IMR-90 (cell line): ENCODE data around the gene SRSF3. TPM values are rescaled to one million over a fixed set of nuclear protein-coding genes. Genes with fewer than 3 reads are reported as not detected.

ENCODE experiments used
- ATAC-seq: fragments of 200-7000 bp; cut with Tn5 transposase; 2 replicates; pipeline ENCODE4 v1.9.1; 2020; ENCODE audit warnings: low read depth, mild to moderate bottlenecking, moderate library complexity
- BruUV-seq: library from RNA; stranded (reverse); fragments of 400-500 nt; replicated peaks from 2 replicates; lab custom pipeline; 2021; lab: Mats Ljungman, UMichigan
- CTCF ChIA-PET: fragments of 300-600 bp; formaldehyde crosslinking; extraction: SDS; loops from one replicate; lab custom pipeline; 2021; ENCODE audit warnings: antibody characterized with exemption; lab: Yijun Ruan, JAX
- POLR2A ChIA-PET: fragments of 300-600 bp; sonication (Branson Sonifier 250); formaldehyde crosslinking; loops from one replicate; lab custom pipeline; 2022; ENCODE audit warnings: antibody characterized with exemption; ENCODE audit not compliant: unreplicated experiment; lab: Charles Lee
- DNase-seq: peaks from one replicate; pipeline ENCODE4 v3.0.0; 2013
- H2AFZ ChIP-seq: replicated peaks from 2 replicates; pipeline ENCODE3; 2013; ENCODE audit warnings: low read length, mild to moderate bottlenecking; ENCODE audit not compliant: poor library complexity
- H2AK5ac ChIP-seq: 2 replicates; pipeline ENCODE4 v1.6.1; 2013; ENCODE audit warnings: low read depth, low read length, inconsistent platforms
- H2AK9ac ChIP-seq: replicated peaks from 2 replicates; pipeline ENCODE3; 2013; ENCODE audit warnings: mild to moderate bottlenecking, low read depth, low read length, moderate library complexity; ENCODE audit not compliant: poor library complexity
- H2BK120ac ChIP-seq: 2 replicates; pipeline ENCODE4 v1.6.1; 2013; ENCODE audit warnings: low read depth, low read length, inconsistent platforms
- H2BK15ac ChIP-seq: 3 replicates; pipeline ENCODE4 v1.6.1; 2013; ENCODE audit warnings: low read depth, low read length, inconsistent platforms
- H2BK20ac ChIP-seq: 2 replicates; pipeline ENCODE4 v1.6.1; 2013; ENCODE audit warnings: low read depth, mild to moderate bottlenecking, inconsistent platforms, low read length, moderate library complexity
- H2BK5ac ChIP-seq: 2 replicates; pipeline ENCODE4 v1.6.1; 2013; ENCODE audit warnings: mild to moderate bottlenecking, low read depth, low read length, inconsistent platforms; ENCODE audit not compliant: poor library complexity, severe bottlenecking
- H3K14ac ChIP-seq: replicated peaks from 2 replicates; pipeline ENCODE4 v1.6.1; 2013; ENCODE audit warnings: low read depth, low read length, inconsistent platforms
- H3K18ac ChIP-seq: 2 replicates; pipeline ENCODE4 v1.6.1; 2013; ENCODE audit warnings: low read depth, low read length, control low read depth
- H3K23ac ChIP-seq: 2 replicates; pipeline ENCODE4 v1.6.1; 2013; ENCODE audit warnings: low read depth, low read length, inconsistent platforms
- H3K27ac ChIP-seq: 2 replicates; pipeline ENCODE4 v1.5.1; 2013; ENCODE audit warnings: mild to moderate bottlenecking, control low read depth, low read length; ENCODE audit not compliant: insufficient read depth
- H3K27me3 ChIP-seq: 2 replicates; pipeline ENCODE4 v1.6.1; 2013; ENCODE audit warnings: low read length; ENCODE audit not compliant: control insufficient read depth, insufficient read depth
- H3K36me3 ChIP-seq: 2 replicates; pipeline ENCODE4 v1.6.1; 2013; ENCODE audit warnings: low read length, mixed read lengths; ENCODE audit not compliant: control insufficient read depth, insufficient read depth
- H3K4ac ChIP-seq: 2 replicates; pipeline ENCODE4 v1.6.1; 2013; ENCODE audit warnings: low read depth, low read length, inconsistent platforms
- H3K4me1 ChIP-seq: 2 replicates; pipeline ENCODE4 v1.6.1; 2013; ENCODE audit warnings: low read length, mixed read lengths; ENCODE audit not compliant: control insufficient read depth, insufficient read depth
- H3K4me2 ChIP-seq: 2 replicates; pipeline ENCODE4 v1.6.1; 2013; ENCODE audit warnings: low read depth, mild to moderate bottlenecking, control low read depth, low read length, moderate library complexity
- H3K4me3 ChIP-seq: 2 replicates; pipeline ENCODE4 v1.5.1; 2013; ENCODE audit warnings: low read depth, mild to moderate bottlenecking, control low read depth, low read length, moderate library complexity; ENCODE audit not compliant: insufficient read depth
- H3K56ac ChIP-seq: 2 replicates; pipeline ENCODE4 v1.6.1; 2013; ENCODE audit warnings: low read length, inconsistent platforms; ENCODE audit not compliant: insufficient read depth; ENCODE audit errors: extremely low read depth
- H3K79me1 ChIP-seq, 2 experiments: 2 replicates each; pipeline ENCODE4 v1.6.1; 2013; ENCODE audit warnings: low read length in 2 of 2, inconsistent platforms in 1 of 2, low read depth in 1 of 2
- H3K9ac ChIP-seq: 2 replicates; pipeline ENCODE4 v1.6.1; 2013; ENCODE audit warnings: low read depth, low read length, control low read depth
- H3K9me1 ChIP-seq: 2 replicates; pipeline ENCODE4 v1.6.1; 2013; ENCODE audit warnings: low read length, inconsistent platforms; ENCODE audit not compliant: insufficient read depth
- H3K9me3 ChIP-seq: 2 replicates; pipeline ENCODE4 v1.6.1; 2013; ENCODE audit warnings: low read length; ENCODE audit not compliant: control insufficient read depth, insufficient read depth
- H4K20me1 ChIP-seq: 2 replicates; pipeline ENCODE4 v1.6.1; 2013; ENCODE audit warnings: low read length, inconsistent platforms; ENCODE audit not compliant: insufficient read depth
- H4K5ac ChIP-seq: 2 replicates; pipeline ENCODE4 v1.6.1; 2013; ENCODE audit warnings: mild to moderate bottlenecking, low read depth, low read length, control low read depth
- H4K8ac ChIP-seq, 2 experiments: 2 replicates each; pipeline ENCODE4 v1.6.1; 2013; ENCODE audit warnings: low read depth in 2 of 2, low read length in 2 of 2, control low read depth in 1 of 2, inconsistent platforms in 1 of 2
- H4K91ac ChIP-seq: 2 replicates; pipeline ENCODE4 v1.6.1; 2013; ENCODE audit warnings: low read depth, low read length, inconsistent platforms; ENCODE audit not compliant: insufficient read depth
- CHD1 ChIP-seq: IDR thresholded peaks from 2 replicates; pipeline ENCODE4 v1.6.1; 2012; ENCODE audit warnings: low read depth, low read length, improper control_type of control experiment
- RAD21 ChIP-seq: IDR thresholded peaks from 2 replicates; pipeline ENCODE4 v1.6.1; 2012; ENCODE audit warnings: low read length, improper control_type of control experiment
- WGBS, 2 experiments: methylation state at CpG; one replicate each; pipeline versions ENCODE4 v1.1.5 to v1.1.7; 2013; ENCODE audit warnings: missing lambda C conversion rate in 2 of 2; ENCODE audit not compliant: insufficient read length in 1 of 2; ENCODE audit errors: extremely low coverage in 2 of 2; 5-methylcytosine and 5-hydroxymethylcytosine counted together
- dilution Hi-C: fragments of 300-500 bp; cut with HindIII; formaldehyde crosslinking; loops from one replicate; pipeline ENCODE4 v1.14.3; 2018; ENCODE audit warnings: low sequenced_read_pairs; ENCODE audit not compliant: unreplicated experiment
- in situ Hi-C: fragments of 300-500 bp; cut with MboI; formaldehyde crosslinking; loops from 3 replicates; pipeline ENCODE4 v1.14.3; 2019; ENCODE audit warnings: low sequenced_read_pairs, inconsistent platforms, mixed read lengths
- intact Hi-C: fragments of 100-400 bp; cut with micrococcal nuclease; formaldehyde crosslinking; loops from 2 replicates; pipeline ENCODE4 v1.10.0; 2022
- polyA plus RNA-seq, 3 experiments: library from polyadenylated mRNA; depleted of rRNA; stranded (reverse); fragments of >200 nt; gene quantifications; 2 replicates each; pipeline ENCODE4 v1.2.3, GENCODE V29; 2012; ENCODE audit warnings: low replicate concordance in 1 of 3
- total RNA-seq: library from RNA; depleted of rRNA; stranded (reverse); fragments of >200 nt; gene quantifications from 2 replicates; pipeline ENCODE4 v1.2.3, GENCODE V29; 2012
- TF ChIP-seq, protein P1 (sequence below): fragments of 150-350 bp; IDR thresholded peaks from 2 replicates; pipeline ENCODE4 v1.6.1; 2017; ENCODE audit warnings: mild to moderate bottlenecking, antibody characterized with exemption, low read length, low read depth

The SRSF3 gene
- total and polyA plus RNA-seq, 2 of the 4 experiments (the other 2 are of a cell fraction) = 237 to 297 TPM

DNA sequence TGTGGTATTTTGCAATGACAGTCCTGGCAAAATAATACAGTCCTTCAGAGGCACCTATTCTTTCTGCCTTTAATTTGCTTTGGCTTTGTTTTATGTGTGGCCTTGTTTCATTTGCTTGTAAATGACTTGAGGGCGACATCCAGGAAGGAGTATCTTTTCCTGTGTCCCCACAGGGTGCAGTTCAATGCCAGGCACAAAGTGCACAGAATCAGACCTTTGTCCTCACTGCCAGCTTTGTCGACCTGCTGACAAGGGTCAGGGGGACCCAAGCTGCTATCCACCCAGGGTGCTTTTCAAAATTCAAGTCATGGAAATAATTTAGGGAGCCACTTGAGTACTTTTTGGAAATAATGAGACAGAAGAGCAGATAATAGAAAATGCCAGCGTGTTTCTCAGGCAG is 47.4 kb downstream of the SRSF3 start:
- H3K27ac ChIP-seq = no peak overlapping the region
- H2AFZ ChIP-seq = peak overlapping the region; percentile 58
- DNase-seq (no peak), ATAC-seq (no peak)
- no peak overlapping the region for H3K4me2 ChIP-seq
- dilution Hi-C loops = no loop called here
- H2BK15ac ChIP-seq = no peak overlapping the region
- H4K20me1 ChIP-seq = no peaks in the 10 kb centered on the region
- TF ChIP-seq CHD1 (no peak), RAD21 (no peak)
- TF ChIP-seq, protein P1, sequence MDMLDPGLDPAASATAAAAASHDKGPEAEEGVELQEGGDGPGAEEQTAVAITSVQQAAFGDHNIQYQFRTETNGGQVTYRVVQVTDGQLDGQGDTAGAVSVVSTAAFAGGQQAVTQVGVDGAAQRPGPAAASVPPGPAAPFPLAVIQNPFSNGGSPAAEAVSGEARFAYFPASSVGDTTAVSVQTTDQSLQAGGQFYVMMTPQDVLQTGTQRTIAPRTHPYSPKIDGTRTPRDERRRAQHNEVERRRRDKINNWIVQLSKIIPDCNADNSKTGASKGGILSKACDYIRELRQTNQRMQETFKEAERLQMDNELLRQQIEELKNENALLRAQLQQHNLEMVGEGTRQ = no peak
- no peak overlapping the region for H3K56ac ChIP-seq
- no peak overlapping the region for H3K18ac ChIP-seq
- in situ Hi-C loops = no loop called here
- POLR2A ChIA-PET = interaction anchor here (0.6 to 0.9 kb wide), 2 partner anchors 26 to 120 kb away, joined by 3 to 4 read pairs; no protein-coding TSS in a partner anchor
- 65% methylated on average over 2 of the region's 3 CpGs; no CpG with 5 or more reads in 1 of the 2 experiments for WGBS, 2 experiments
- H4K5ac ChIP-seq = no peak overlapping the region
- no peak overlapping the region for H3K4ac ChIP-seq
- H3K9me1 ChIP-seq = peaks cover 14% of the 10 kb centered on the region
- H3K9me3 ChIP-seq = no peaks in the 10 kb centered on the region
- no peak overlapping the region for H2AK5ac ChIP-seq
- H3K36me3 ChIP-seq = no peaks in the 10 kb centered on the region
- H3K79me1 ChIP-seq = peaks cover 0 to 13% of the 10 kb centered on the region in 2 experiments; a peak in 1 of 4 replicates
- intact Hi-C loops = no loop called here
- no peak overlapping the region for H2BK5ac ChIP-seq
- no peak overlapping the region for H3K9ac ChIP-seq
- H4K91ac ChIP-seq = no peak overlapping the region
- CTCF ChIA-PET = no interaction called here
- no TSS peak for BruUV-seq
- peaks cover 11% of the 10 kb centered on the region for H3K4me1 ChIP-seq
- H3K23ac ChIP-seq = no peak overlapping the region
- H4K8ac ChIP-seq = no peak overlapping the region
- H3K14ac ChIP-seq = no peak overlapping the region
- H2AK9ac ChIP-seq = no peak overlapping the region
- no peaks in the 10 kb centered on the region for H3K27me3 ChIP-seq
- H2BK120ac ChIP-seq = no peak overlapping the region
- no peak overlapping the region for H2BK20ac ChIP-seq
- H3K4me3 ChIP-seq = no peak overlapping the region
